DMS 273 treated with DMSO at 0.1 percent for 48 hours (cell line): ENCODE data around the gene RASSF6.
"Not testable (repeated sequence)": the region's sequence is repeated elsewhere in the genome, so short reads cannot be mapped to it uniquely, and the experiment has no call there.

Experiments used
- DNase-seq: peaks from one replicate; lab custom pipeline; 2025; lab: John Stamatoyannopoulos, UW

Gene RASSF6

DNA sequence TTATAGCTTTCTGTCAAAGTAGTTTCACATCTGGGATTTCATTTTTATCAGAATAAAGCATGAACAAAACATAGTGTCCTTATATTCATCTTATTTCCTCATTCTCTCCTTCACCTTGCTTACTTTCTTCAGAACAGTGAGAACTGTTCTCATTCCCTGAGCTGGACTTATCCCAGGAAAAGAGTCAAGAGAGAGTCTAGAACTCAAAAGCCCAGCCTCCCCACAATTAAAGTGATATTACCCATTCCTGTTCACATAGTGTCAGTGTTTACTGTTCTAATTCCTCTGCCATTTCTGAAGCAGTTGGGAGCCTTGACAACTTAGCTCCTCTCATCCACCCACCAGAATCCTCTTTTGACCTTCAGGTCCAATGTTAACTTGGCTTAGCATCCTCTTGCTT lies 42.9 kb downstream of the RASSF6 start:
- DNase-seq = no peak

- DNase-seq = no peak
These were observed 43.9 kb downstream of the RASSF6 start for GRCh38 chr4:73576381-73576780.

DNA sequence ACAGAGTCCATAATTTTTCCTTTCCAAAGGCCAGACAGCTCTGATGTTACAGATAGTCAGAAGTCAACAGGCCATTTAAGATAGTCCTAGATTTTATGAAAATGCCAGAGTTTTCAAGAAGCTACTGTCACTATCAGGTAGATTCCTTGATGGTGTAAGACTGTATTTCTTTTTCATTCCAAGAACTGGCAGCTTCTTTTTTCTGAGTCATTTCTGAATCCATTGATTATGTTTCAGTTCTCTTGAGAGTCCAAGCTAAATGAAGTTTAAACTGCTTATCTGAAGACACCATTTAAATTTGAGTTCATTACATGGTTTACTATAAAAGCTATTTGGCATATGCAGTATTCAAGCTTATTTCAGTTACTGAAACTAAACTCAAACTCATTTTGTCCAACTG lies 44.6 kb downstream of the RASSF6 start:
- DNase-seq = no peak

GRCh38 chr4:73573794-73574528 lies 46.3 kb downstream of the RASSF6 start:
- no peak for DNase-seq

GRCh38 chr4:73550865-73551264 lies 69.4 kb downstream of the RASSF6 start:
- not testable (repeated sequence) for DNase-seq

- no peak for DNase-seq
These were observed 75.6 kb downstream of the RASSF6 start for GRCh38 chr4:73544620-73545019.

DNA sequence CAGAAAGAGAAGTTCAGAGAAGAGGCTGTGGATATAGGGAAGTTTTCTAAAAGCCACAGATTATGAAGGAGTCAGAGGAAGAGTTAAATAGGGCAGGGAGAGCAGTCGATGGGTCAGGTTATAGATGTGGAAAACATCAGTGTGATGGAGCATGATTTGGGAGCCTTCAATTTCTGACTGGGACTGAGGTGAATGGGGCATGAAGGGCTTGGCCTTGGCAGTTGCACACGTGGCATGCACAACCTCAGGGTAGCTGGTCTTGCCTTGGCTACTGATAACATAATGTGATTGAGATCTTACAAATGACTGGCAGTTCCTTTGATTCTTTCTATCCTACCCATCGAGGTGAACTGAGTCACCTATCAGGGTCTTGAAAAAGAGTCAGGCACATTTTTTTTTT lies 79.0 kb downstream of the RASSF6 start:
- DNase-seq = no peak

- no peak for DNase-seq
These were observed 79.4 kb downstream of the RASSF6 start for GRCh38 chr4:73540826-73541225.

DNA sequence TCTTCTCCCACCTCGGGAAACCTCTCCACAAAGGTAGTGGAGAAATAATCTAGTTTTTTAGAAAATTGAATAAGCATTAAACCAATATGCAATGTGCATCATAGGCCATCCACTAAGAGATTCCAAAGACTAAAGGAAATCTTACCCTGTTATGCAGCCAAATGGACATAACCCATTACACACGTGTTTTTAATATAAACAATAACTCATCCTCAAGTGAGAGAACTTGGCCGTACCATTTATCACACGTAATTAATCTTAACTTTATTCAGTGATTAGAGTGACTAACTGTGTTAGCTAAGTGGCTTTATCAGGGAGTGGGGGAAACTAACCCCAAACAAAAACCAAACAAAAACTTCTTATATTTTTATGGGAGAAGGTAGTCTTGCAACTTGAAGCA lies 80.8 kb downstream of the RASSF6 start:
- DNase-seq = no peak

GRCh38 chr4:73538162-73538561 lies 82.1 kb downstream of the RASSF6 start:
- DNase-seq = no peak

- DNase-seq = no peak
These were observed 86.5 kb downstream of the RASSF6 start for GRCh38 chr4:73533515-73534422.

DNA sequence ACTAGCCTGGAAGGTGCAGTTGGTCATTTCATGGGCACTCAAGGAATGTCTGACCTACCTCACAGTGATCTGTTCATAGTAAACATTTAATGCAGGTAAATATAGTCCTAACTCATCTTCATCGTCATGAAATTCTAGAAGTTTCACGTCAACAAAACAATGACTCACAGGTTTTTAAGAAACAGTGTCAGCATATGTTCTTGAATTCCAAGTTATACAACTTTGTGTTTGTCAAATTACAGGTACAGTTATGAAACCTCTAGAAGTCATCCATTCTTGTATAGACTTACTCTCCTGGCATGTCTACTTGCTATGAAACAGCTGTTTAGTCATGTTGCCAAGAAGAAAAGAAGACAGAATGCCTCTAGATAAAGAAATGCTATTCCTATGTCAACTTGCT lies 92.1 kb downstream of the RASSF6 start:
- DNase-seq = no peak

DNA sequence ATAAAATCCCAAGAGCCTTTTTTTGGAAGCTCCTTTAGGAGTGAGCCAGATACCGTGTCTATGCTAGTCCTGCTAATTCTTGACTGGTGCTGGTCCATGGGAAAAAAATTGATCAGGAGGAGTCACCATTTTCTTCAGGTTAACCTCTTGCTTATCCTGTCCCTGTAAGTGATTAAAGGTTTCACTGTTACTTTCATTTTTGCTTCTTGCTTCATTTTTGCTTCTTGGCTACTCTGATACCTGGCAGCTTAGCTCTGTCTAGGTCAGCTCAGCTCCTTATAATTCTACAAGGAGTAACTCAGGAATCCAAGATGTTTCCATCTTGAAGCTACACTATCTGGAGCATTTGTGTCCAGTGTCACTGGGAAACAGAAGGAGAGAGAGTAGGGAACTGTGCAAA lies 93.0 kb downstream of the RASSF6 start:
- no peak for DNase-seq

DNA sequence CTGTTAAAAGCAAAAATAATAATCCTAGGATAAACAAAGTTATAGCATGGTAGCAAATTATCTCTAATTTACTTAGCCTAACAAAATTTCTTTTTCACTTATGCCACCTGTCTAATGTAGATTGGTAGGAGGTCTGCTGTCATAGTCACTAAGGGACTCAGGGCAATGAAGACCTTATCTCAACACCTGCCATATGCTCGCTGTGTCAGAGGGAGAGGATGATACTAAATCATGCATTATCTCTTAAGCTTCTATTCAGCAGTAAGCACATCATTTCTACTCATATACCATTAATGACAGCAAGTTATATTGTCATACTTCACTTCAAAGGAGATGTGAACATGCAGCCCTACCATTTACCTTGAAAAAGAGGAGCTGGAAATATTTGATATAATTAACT lies 94.6 kb downstream of the RASSF6 start:
- DNase-seq = no peak

- no peak for DNase-seq
These were observed 97.1 kb downstream of the RASSF6 start for GRCh38 chr4:73523126-73523525.
